GM12865 (cell line): ENCODE data around the gene ZMAT2.
"Not testable (repeated sequence)": the region's sequence is repeated elsewhere in the genome, so short reads cannot be mapped to it uniquely, and the experiment has no call there.

ENCODE experiments used
- DNase-seq: peaks from one replicate; pipeline ENCODE4 v3.0.0; 2010; ENCODE audit warnings: low read depth
- H3K4me3 ChIP-seq: 2 replicates; pipeline ENCODE4 v1.5.1; 2011; ENCODE audit warnings: mild to moderate bottlenecking, low read depth, low read length, control low read depth
- TF ChIP-seq, protein P1 (sequence below): IDR thresholded peaks from 2 replicates; pipeline ENCODE4 v1.5.1; 2011; ENCODE audit warnings: low read length, control low read depth, low read depth, inconsistent platforms; ENCODE audit not compliant: insufficient read depth; ENCODE audit errors: missing control alignments

ZMAT2 gene

GRCh38 chr5:140690376-140690932, 9.8 kb upstream of the ZMAT2 start:
- no peak for DNase-seq
- peak overlapping the region; percentile 69 for H3K4me3 ChIP-seq
- TF ChIP-seq, protein P1, sequence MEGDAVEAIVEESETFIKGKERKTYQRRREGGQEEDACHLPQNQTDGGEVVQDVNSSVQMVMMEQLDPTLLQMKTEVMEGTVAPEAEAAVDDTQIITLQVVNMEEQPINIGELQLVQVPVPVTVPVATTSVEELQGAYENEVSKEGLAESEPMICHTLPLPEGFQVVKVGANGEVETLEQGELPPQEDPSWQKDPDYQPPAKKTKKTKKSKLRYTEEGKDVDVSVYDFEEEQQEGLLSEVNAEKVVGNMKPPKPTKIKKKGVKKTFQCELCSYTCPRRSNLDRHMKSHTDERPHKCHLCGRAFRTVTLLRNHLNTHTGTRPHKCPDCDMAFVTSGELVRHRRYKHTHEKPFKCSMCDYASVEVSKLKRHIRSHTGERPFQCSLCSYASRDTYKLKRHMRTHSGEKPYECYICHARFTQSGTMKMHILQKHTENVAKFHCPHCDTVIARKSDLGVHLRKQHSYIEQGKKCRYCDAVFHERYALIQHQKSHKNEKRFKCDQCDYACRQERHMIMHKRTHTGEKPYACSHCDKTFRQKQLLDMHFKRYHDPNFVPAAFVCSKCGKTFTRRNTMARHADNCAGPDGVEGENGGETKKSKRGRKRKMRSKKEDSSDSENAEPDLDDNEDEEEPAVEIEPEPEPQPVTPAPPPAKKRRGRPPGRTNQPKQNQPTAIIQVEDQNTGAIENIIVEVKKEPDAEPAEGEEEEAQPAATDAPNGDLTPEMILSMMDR = no peak

DNA sequence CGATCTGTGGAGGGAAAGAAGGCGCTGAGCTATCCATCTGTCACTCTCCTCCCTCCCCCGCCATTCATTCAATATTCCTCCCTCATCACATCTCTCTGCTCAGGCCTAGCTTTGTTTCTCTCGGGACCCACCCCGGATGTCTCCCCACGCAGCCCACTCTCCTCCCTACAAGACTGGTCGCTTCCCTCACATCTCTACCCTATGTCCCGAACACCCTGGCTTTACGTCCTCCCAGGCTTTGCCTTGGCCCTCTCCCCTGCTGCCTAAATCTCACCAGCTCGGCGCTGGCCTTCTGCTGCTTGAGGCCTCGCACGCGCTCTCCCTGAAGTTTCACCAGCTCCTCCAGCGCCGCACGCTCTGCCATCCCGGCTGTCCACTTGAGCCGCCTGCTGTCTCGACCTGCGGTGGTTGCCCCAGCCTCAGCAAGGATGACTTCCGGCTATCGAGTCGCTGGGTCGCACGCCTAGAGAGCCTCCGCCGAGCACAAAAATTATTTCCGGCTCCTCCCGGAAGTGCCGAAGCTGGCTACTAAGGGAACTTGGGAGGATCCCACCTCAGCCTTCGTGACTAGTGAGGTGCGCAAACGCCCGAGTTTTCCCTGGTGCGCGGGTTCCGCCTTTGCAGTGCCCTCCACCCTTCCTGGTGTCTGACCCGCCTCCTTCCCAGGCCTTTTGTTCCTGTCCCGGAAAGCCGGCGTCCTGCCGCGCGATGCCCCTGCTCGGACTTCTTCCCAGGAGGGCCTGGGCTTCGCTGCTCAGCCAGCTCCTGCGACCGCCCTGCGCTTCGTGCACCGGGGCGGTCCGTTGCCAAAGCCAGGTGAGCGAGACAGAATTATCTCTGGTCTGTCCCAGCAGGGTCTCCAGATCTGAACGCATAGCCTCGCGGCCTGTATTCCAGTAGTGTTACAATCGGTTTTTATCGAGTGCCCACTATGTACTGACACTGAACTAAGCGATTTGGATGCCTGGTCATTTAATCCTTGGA, 9.0 kb upstream of the ZMAT2 start, which contains the start of the genes HARS1 and HARS2:
Gene HARS1, minus strand, starts transcription at position 430 of the 984 bp plus-strand sequence. Its CDS starts 66 bp downstream, at position 364.
Gene HARS2, plus strand, starts transcription at position 515 of the 984 bp plus-strand sequence. Its CDS starts 194 bp downstream, at position 709.
- TF ChIP-seq, protein P1 = no peak
- H3K4me3 ChIP-seq = peak within 1 kb of the TSS; percentile 69
- peak; percentile 95 for DNase-seq

DNA sequence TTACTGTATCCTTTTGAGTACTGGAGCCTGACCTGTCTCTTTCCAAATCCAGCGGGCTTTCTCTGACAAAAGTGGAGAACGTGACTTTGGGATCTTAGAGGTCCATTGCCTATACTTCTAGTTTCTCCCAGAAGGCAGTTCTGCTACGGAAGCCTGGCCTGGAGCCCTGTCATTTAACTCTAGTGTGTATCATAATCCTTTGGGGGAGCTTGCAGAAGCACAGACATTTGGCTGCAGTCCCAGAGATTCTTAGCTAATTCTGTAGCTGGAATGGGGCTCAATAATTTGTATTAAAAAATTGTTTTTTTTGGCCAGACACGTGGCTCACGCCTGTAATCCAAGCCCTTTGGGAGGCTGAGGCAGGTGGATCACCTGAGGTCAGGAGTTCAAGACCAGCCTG, 6.0 kb upstream of the ZMAT2 start:
- DNase-seq = no peak
- TF ChIP-seq, protein P1 = no peak
- no peak overlapping the region for H3K4me3 ChIP-seq

DNA sequence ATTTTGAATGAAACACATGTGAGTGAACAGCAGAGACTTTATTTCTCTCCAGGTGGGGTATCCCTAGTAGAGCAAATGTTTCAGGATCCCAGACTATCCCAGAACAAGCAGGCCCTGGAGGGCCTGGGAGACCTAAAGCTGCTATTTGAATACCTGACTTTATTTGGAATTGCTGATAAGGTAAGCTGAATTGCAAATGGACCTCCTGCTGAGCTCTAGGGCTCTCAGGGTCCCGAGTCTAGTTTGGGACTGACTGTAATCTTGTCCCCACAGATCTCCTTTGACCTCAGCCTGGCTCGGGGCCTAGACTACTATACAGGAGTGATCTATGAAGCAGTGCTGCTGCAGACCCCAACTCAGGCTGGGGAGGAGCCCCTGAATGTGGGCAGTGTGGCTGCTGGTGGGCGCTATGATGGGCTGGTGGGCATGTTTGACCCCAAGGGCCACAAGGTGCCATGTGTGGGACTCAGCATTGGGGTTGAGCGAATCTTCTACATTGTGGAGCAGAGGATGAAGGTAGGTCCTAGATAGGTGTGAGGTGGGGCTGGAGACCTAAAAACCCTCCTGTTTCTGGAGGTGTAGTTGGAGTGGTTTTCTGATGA, 3.3 kb upstream of the ZMAT2 start:
- TF ChIP-seq, protein P1 = no peak

DNA sequence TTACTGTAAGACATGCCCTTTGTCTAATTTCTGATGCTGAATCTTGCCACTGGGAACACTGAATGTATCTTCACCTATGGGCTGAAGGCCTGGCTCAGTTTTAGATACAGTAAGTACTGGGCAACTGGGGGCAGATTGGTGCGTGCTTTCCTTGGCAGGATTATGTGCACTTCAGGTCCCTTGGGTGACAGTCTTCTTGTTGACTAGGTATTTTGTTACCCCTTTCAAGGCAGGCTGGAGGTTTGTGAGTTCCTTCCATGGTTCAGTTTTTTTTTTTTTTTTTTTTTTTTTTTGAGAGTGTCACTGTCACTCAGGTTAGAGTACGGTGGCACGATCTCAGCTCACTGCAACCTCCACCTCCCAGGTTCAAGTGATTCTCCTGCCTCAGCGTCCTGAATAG, 7.6 kb downstream of the ZMAT2 start:
- TF ChIP-seq, protein P1 = no peak

More for the DNA sequence above, 3.3 kb upstream of the ZMAT2 start:
- no peak for DNase-seq
- no peak overlapping the region for H3K4me3 ChIP-seq

DNA sequence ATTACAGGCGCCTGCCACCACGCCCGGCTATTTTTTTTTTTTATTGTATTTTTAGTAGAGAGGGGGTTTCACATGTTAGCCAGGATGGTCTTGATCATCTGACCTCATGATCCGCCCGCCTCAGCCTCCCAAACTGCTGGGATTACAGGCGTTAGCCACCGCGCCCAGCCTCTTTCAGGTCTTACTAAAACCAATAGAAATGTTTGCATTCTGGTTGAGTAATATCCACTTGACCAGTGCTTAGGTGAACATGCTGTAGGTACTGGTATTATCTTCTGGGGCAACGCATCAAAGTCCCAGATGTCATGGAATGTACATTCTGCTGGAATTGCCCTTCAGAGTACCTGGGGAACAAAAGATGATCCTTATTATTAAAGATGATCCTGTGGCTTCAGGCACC, 8.5 kb downstream of the ZMAT2 start:
- not testable (repeated sequence) for DNase-seq, H3K4me3 ChIP-seq

More for the DNA sequence above, 7.6 kb downstream of the ZMAT2 start:
- DNase-seq = no peak
- H3K4me3 ChIP-seq = no peak overlapping the region
